Endothelial cell of umbilical vein (primary cell): ENCODE measurements around the gene COG5.

Source experiments
- EZH2 ChIP-seq: IDR thresholded peaks from 2 replicates; pipeline ENCODE4 v1.6.1; 2012; ENCODE audit warnings: borderline replicate concordance, low read depth, mild to moderate bottlenecking, moderate library complexity, low read length, inconsistent platforms; ENCODE audit not compliant: severe bottlenecking
- FOS ChIP-seq: IDR thresholded peaks from 2 replicates; pipeline ENCODE4 v1.6.1; 2011; ENCODE audit warnings: mild to moderate bottlenecking, low read length, moderate library complexity, borderline replicate concordance; ENCODE audit not compliant: insufficient read depth
- GATA2 ChIP-seq: IDR thresholded peaks from 2 replicates; pipeline ENCODE4 v1.7.0; 2011; ENCODE audit warnings: low read depth, mild to moderate bottlenecking, moderate library complexity, mixed read lengths, low read length; ENCODE audit not compliant: insufficient read length, insufficient read depth
- JUN ChIP-seq: IDR thresholded peaks from 2 replicates; pipeline ENCODE4 v1.6.1; 2011; ENCODE audit warnings: borderline replicate concordance, low read depth; ENCODE audit not compliant: insufficient read length, insufficient read depth
- MAX ChIP-seq: IDR thresholded peaks from 2 replicates; pipeline ENCODE4 v1.6.1; 2011; ENCODE audit not compliant: insufficient read depth, insufficient read length
- MYC ChIP-seq: IDR thresholded peaks from one replicate; pipeline ENCODE4 v1.6.1; 2011; ENCODE audit warnings: mild to moderate bottlenecking, low read depth, low read length
- POLR2A ChIP-seq: IDR thresholded peaks from 2 replicates; pipeline ENCODE4 v1.6.1; 2012; ENCODE audit warnings: low read depth, mild to moderate bottlenecking, control low read depth, low read length
- POLR2AphosphoS5 ChIP-seq: IDR thresholded peaks from 2 replicates; pipeline ENCODE4 v1.6.1; 2012; ENCODE audit warnings: low read depth, mild to moderate bottlenecking, control low read depth, low read length, moderate library complexity; ENCODE audit not compliant: insufficient read depth
- TF ChIP-seq, protein P1 (sequence below), 2 donors: IDR thresholded peaks; 1 replicate in 1 of 2; 2 replicates in 1 of 2; pipeline ENCODE4 v1.5.1; 2011; ENCODE audit warnings: low read length in 2 of 2, mild to moderate bottlenecking in 2 of 2, moderate library complexity in 2 of 2, control low read depth in 1 of 2, inconsistent platforms in 1 of 2, low read depth in 1 of 2; ENCODE audit not compliant: insufficient read depth in 1 of 2; ENCODE audit errors: extremely low read depth in 1 of 2

DNA sequence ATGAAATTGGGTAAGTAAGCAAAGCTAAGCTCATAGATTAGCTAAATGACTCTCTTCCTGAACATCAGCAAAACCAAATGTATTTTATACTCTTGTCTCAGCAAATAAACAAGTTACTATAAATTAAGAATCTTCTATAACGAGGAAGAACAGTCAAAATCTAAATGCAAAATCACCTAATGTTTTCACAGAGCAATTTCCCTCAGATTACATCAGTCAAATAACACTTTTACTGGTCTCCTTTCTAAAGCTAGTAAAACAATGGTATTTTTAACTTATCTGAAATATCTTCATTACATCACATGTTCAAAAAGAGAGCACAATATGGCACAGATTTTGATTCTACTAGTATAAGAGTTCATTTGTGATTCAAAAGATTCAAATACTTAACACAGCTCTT, 110.3 kb downstream of the COG5 start:
- TF ChIP-seq, protein P1, sequence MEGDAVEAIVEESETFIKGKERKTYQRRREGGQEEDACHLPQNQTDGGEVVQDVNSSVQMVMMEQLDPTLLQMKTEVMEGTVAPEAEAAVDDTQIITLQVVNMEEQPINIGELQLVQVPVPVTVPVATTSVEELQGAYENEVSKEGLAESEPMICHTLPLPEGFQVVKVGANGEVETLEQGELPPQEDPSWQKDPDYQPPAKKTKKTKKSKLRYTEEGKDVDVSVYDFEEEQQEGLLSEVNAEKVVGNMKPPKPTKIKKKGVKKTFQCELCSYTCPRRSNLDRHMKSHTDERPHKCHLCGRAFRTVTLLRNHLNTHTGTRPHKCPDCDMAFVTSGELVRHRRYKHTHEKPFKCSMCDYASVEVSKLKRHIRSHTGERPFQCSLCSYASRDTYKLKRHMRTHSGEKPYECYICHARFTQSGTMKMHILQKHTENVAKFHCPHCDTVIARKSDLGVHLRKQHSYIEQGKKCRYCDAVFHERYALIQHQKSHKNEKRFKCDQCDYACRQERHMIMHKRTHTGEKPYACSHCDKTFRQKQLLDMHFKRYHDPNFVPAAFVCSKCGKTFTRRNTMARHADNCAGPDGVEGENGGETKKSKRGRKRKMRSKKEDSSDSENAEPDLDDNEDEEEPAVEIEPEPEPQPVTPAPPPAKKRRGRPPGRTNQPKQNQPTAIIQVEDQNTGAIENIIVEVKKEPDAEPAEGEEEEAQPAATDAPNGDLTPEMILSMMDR (IDR thresholded peaks at IDR 0.05; ENCODE audit: extremely low read depth in 1 of 2, insufficient read depth in 1 of 2, low read depth in 1 of 2, low read length in 2 of 2): no peak
- TF ChIP-seq POLR2AphosphoS5 (no peak), JUN (no peak), FOS (no peak), POLR2A (no peak), EZH2 (no peak), MYC (no peak), MAX (no peak), GATA2 (no peak)
